ENCODE measurements around the gene TMEM59L. TPM values are rescaled to one million over a fixed set of nuclear protein-coding genes. Genes with fewer than 3 reads are reported as not detected.
A peak's percentile ranks its signal among the peaks of the same experiment; 100 is the strongest.
"Not testable (repeated sequence)": the region's sequence is repeated elsewhere in the genome, so short reads cannot be mapped to it uniquely, and the experiment has no call there.

Gene TMEM59L
- total and polyA plus RNA-seq, 9 of the 15 experiments (the other 6 are each of a cell fraction or from before 2014, with no cell fraction given), result 0.37 TPM; not detected in 8

- peaks cover 10 to 19% of the 10 kb centered on the region in 2 experiments; a peak in 4 of 5 replicates for H3K27me3 ChIP-seq (ENCODE audit: control insufficient read depth in 2 of 2, insufficient read depth in 2 of 2, low read length in 2 of 2)
- H3K9me3 ChIP-seq (replicated peaks; ENCODE audit: control insufficient read depth, insufficient read depth, low read depth, low read length); H3K4me3 ChIP-seq; H3K9ac ChIP-seq (ENCODE audit: insufficient read depth in 1 of 2, low read depth in 2 of 2, low read length in 2 of 2); POLR2A ChIA-PET; DNase-seq (ENCODE audit: extremely low read depth in 1 of 4, low spot score in 3 of 4); BruUV-seq (replicated peaks); H3K4me2 ChIP-seq (ENCODE audit: insufficient read depth, low read length); in situ Hi-C loops (cut with MboI); H4K20me1 ChIP-seq (replicated peaks; ENCODE audit: control insufficient read depth, insufficient read depth, low read length); H3K27ac ChIP-seq (ENCODE audit: extremely low read depth, low read depth, low read length); H2AFZ ChIP-seq (ENCODE audit: low read depth, low read length); H3K9me1 ChIP-seq (ENCODE audit: control insufficient read depth, insufficient read depth, low read length); H3K79me2 ChIP-seq (ENCODE audit: control insufficient read depth, insufficient read depth, low read length); intact Hi-C loops (cut with micrococcal nuclease); ATAC-seq; H3K36me3 ChIP-seq (ENCODE audit: control insufficient read depth, insufficient read depth, low read length); FAIRE-seq: not testable (repeated sequence)
- CTCF ChIA-PET (ENCODE audit: low intra/inter-chr PET ratio), result interaction anchor here (0.6 kb wide), 1 partner anchor 49 kb away, joined by 4 read pairs; no protein-coding TSS in a partner anchor
- TF ChIP-seq ZNF121 (CRISPR knock-in tag; conservative IDR thresholded peaks at IDR 0.05) (peak; percentile 64; the same call in 1 of the 2 replicates), ZKSCAN1 (IDR thresholded peaks at IDR 0.05; ENCODE audit: low read depth, low read length) (peak; percentile 89)
- WGBS (ENCODE audit: insufficient coverage, low coverage, missing lambda C conversion rate), result 39% methylated on average over 9 of the region's 15 CpGs
- H3K4me1 ChIP-seq (replicated peaks in 1 of 2; ENCODE audit: control insufficient read depth in 2 of 2, insufficient read depth in 2 of 2, low read length in 2 of 2), result peaks cover 9 to 56% of the 10 kb centered on the region in 2 experiments
Measured at GRCh38 chr19:18600692-18601397, 11.8 kb upstream of the TMEM59L start.

- Histone ChIP-seq H3K4me2 (ENCODE audit: insufficient read depth, low read length) (no peak overlapping the region), H3K4me1 (replicated peaks in 1 of 2; ENCODE audit: control insufficient read depth in 2 of 2, insufficient read depth in 2 of 2, low read length in 2 of 2) (peaks cover 3 to 57% of the 10 kb centered on the region in 2 experiments), H3K9me3 (replicated peaks; ENCODE audit: control insufficient read depth, insufficient read depth, low read depth, low read length) (no peaks in the 10 kb centered on the region), H4K20me1 (replicated peaks; ENCODE audit: control insufficient read depth, insufficient read depth, low read length) (peaks cover 6% of the 10 kb centered on the region), H3K9ac (ENCODE audit: insufficient read depth in 1 of 2, low read depth in 2 of 2, low read length in 2 of 2) (no peak overlapping the region), H2AFZ (ENCODE audit: low read depth, low read length) (no peak overlapping the region), H3K36me3 (ENCODE audit: control insufficient read depth, insufficient read depth, low read length) (no peaks in the 10 kb centered on the region), H3K27ac (ENCODE audit: extremely low read depth, low read depth, low read length) (no peak overlapping the region), H3K79me2 (ENCODE audit: control insufficient read depth, insufficient read depth, low read length) (no peaks in the 10 kb centered on the region), H3K9me1 (ENCODE audit: control insufficient read depth, insufficient read depth, low read length) (no peaks in the 10 kb centered on the region), H3K27me3 (ENCODE audit: control insufficient read depth in 2 of 2, insufficient read depth in 2 of 2, low read length in 2 of 2) (peaks cover 10 to 24% of the 10 kb centered on the region in 2 experiments; a peak in 4 of 5 replicates), H3K4me3 (no peak overlapping the region)
- no TSS peak for BruUV-seq (replicated peaks)
- DNase-seq (ENCODE audit: extremely low read depth in 1 of 4, low spot score in 3 of 4), result no peak
- POLR2A ChIA-PET, result no interaction called here
- WGBS (ENCODE audit: insufficient coverage, low coverage, missing lambda C conversion rate), result 3% methylated on average over 4 of the region's 4 CpGs
- CTCF ChIA-PET (ENCODE audit: low intra/inter-chr PET ratio), result no interaction called here
- intact Hi-C loops (cut with micrococcal nuclease) (no loop called here), in situ Hi-C loops (cut with MboI) (no loop called here)
- TF ChIP-seq TFAP4 (CRISPR knock-in tag; IDR thresholded peaks at IDR 0.05; ENCODE audit: borderline replicate concordance) (no peak), NR0B1 (IDR thresholded peaks at IDR 0.05; ENCODE audit: partially characterized antibody) (no peak), KAT8 (IDR thresholded peaks at IDR 0.05; ENCODE audit: low read depth) (no peak), CREBBP (IDR thresholded peaks at IDR 0.05; ENCODE audit: low read depth, low read length) (no peak), TAL1 (IDR thresholded peaks at IDR 0.05) (no peak), ZSCAN32 (CRISPR knock-in tag; IDR thresholded peaks at IDR 0.05) (no peak), ZKSCAN3 (CRISPR knock-in tag; IDR thresholded peaks at IDR 0.05) (no peak), CSDE1 (IDR thresholded peaks at IDR 0.05) (no peak), RUNX1 (IDR thresholded peaks at IDR 0.05; ENCODE audit: low read depth) (no peak)
- TF ChIP-seq, protein P1, sequence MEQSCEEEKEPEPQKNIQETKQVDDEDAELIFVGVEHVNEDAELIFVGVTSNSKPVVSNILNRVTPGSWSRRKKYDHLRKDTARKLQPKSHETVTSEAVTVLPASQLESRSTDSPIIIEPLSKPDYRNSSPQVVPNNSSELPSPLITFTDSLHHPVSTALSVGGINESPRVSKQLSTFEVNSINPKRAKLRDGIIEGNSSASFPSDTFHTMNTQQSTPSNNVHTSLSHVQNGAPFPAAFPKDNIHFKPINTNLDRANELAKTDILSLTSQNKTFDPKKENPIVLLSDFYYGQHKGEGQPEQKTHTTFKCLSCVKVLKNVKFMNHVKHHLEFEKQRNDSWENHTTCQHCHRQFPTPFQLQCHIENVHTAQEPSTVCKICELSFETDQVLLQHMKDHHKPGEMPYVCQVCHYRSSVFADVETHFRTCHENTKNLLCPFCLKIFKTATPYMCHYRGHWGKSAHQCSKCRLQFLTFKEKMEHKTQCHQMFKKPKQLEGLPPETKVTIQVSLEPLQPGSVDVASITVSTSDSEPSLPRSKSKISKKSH (CRISPR knock-in tag; IDR thresholded peaks at IDR 0.05), result no peak
- FAIRE-seq, result no peak
- ATAC-seq, result no peak
Measured at GRCh38 chr19:18601875-18602274, 10.8 kb upstream of the TMEM59L start.
